T-helper 1 cell treated with Interleukin-12 subunit alpha and Interleukin-12 subunit beta and Interleukin-4 antibody, amounts not matched to agents 30 μg/mL and 1 μg/mL, for 36 hours (primary cell): Measurements from ENCODE around the gene SYNRG.

Source experiments
- H3K27ac Mint-ChIP-seq: one replicate; pipeline ENCODE4 v1.8.0; 2021; ENCODE audit warnings: mild to moderate bottlenecking, mixed read lengths
- H3K27me3 Mint-ChIP-seq: one replicate; pipeline ENCODE4 v1.8.0; 2021; ENCODE audit warnings: low read depth, mixed read lengths
- H3K36me3 Mint-ChIP-seq: one replicate; pipeline ENCODE4 v1.8.0; 2021; ENCODE audit warnings: low read depth, mixed read lengths
- H3K4me1 Mint-ChIP-seq: one replicate; pipeline ENCODE4 v1.8.0; 2021; ENCODE audit warnings: low read depth, mixed read lengths
- H3K4me3 Mint-ChIP-seq: one replicate; pipeline ENCODE4 v1.8.0; 2021; ENCODE audit warnings: mild to moderate bottlenecking, moderate library complexity, mixed read lengths
- H3K9me3 Mint-ChIP-seq: one replicate; pipeline ENCODE4 v1.8.0; 2021; ENCODE audit warnings: mixed read lengths

Gene SYNRG

DNA sequence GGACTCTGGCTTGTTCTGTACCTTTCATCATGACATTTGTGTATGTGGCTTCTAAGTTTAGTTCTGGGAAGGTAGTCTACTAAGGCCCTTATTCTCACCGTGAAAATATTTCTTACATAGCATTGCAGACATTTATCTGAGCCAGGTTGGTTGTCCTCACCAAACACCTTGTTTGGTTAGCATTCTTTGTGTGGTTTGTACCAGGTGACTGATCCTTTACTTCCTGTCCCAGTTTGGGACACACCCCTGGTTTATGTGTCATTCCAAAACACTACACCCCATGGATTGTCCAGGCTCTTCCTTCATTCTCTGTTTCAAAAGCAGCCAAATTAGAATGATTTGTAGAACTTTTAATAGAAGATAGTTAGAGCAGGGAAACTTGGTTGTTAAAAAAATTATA is 142.7 kb downstream of the SYNRG start:
- no peaks in the 10 kb centered on the region for H3K9me3 Mint-ChIP-seq
- no peak overlapping the region for H3K27ac Mint-ChIP-seq
- H3K4me3 Mint-ChIP-seq = no peak overlapping the region
- peaks cover 16% of the 10 kb centered on the region for H3K4me1 Mint-ChIP-seq
- no peaks in the 10 kb centered on the region for H3K27me3 Mint-ChIP-seq
- peaks cover 39% of the 10 kb centered on the region for H3K36me3 Mint-ChIP-seq

GRCh38 chr17:37465069-37465616 is 144.1 kb downstream of the SYNRG start:
- Mint-ChIP-seq H3K36me3 (peaks cover 33% of the 10 kb centered on the region), H3K4me1 (peaks cover 17% of the 10 kb centered on the region)

More at GRCh38 chr17:37465069-37465616, 144.1 kb downstream of the SYNRG start:
- H3K27ac Mint-ChIP-seq = no peak overlapping the region
- H3K9me3 Mint-ChIP-seq = no peaks in the 10 kb centered on the region
- no peak overlapping the region for H3K4me3 Mint-ChIP-seq
- H3K27me3 Mint-ChIP-seq = no peaks in the 10 kb centered on the region
